HepG2 (cell line): ENCODE measurements around the gene SYNE3. TPM values are rescaled to one million over a fixed set of nuclear protein-coding genes. Genes with fewer than 3 reads are reported as not detected.

ENCODE experiments used
- ARNT ChIP-seq: fragments of 450-650 bp; IDR thresholded peaks from 2 replicates; pipeline ENCODE4 v1.6.1; 2017
- ASH2L ChIP-seq: fragments of 300-600, 200-600 bp; sonication (generic); IDR thresholded peaks from 2 replicates; pipeline ENCODE4 v1.7.0; 2017; ENCODE audit warnings: low read depth, mild to moderate bottlenecking, moderate library complexity, mixed read lengths, low read length; ENCODE audit not compliant: insufficient read length
- CEBPG ChIP-seq: IDR thresholded peaks from 2 replicates; pipeline ENCODE4 v1.6.1; 2016
- CENPT ChIP-seq: sonication (generic); formaldehyde crosslinking; IDR thresholded peaks from 2 replicates; pipeline ENCODE4 v1.8.0; 2022; ENCODE audit warnings: low read depth, mild to moderate bottlenecking, moderate library complexity, missing genetic modification reagents
- HDAC2 ChIP-seq: sonication (generic); formaldehyde crosslinking; IDR thresholded peaks from 2 replicates; pipeline ENCODE4 v1.4.0; 2020; ENCODE audit warnings: missing genetic modification reagents
- HNF4G ChIP-seq, 2 experiments: sonication (generic) in 1 of 2; formaldehyde crosslinking in 1 of 2; IDR thresholded peaks; 2 replicates each; pipeline versions ENCODE4 v1.4.0 to v1.6.1; 2011 to 2020; ENCODE audit warnings: borderline replicate concordance in 2 of 2, low read depth in 2 of 2, mild to moderate bottlenecking in 2 of 2, low read length in 1 of 2, missing genetic modification reagents in 1 of 2, moderate library complexity in 1 of 2
- HNRNPH1 ChIP-seq: fragments of 200-400 bp; formaldehyde crosslinking; optimal IDR thresholded peaks from 2 replicates; pipeline ENCODE3; 2017; ENCODE audit warnings: mild to moderate bottlenecking, low read depth, low read length
- HOXA3 ChIP-seq: sonication (generic); formaldehyde crosslinking; IDR thresholded peaks from 2 replicates; pipeline ENCODE4 v1.5.0; 2020; ENCODE audit warnings: missing genetic modification reagents
- IRF2 ChIP-seq: IDR thresholded peaks from 2 replicates; pipeline ENCODE4 v1.6.1; 2018; ENCODE audit warnings: missing genetic modification reagents, missing compliant biosample characterization
- KAT7 ChIP-seq: IDR thresholded peaks from 2 replicates; pipeline ENCODE4 v1.6.1; 2018; ENCODE audit warnings: borderline replicate concordance, missing compliant biosample characterization
- KLF13 ChIP-seq: sonication (generic); formaldehyde crosslinking; IDR thresholded peaks from 2 replicates; pipeline ENCODE4 v1.4.0; 2020; ENCODE audit warnings: mild to moderate bottlenecking, missing genetic modification reagents
- NFE2 ChIP-seq: sonication (generic); formaldehyde crosslinking; IDR thresholded peaks from 2 replicates; pipeline ENCODE4 v1.4.0; 2020; ENCODE audit warnings: missing genetic modification reagents
- NPAS2 ChIP-seq: sonication (generic); formaldehyde crosslinking; IDR thresholded peaks from 2 replicates; pipeline ENCODE4 v1.8.0; 2022; ENCODE audit warnings: mild to moderate bottlenecking, missing genetic modification reagents, borderline replicate concordance
- SALL1 ChIP-seq: sonication (generic); formaldehyde crosslinking; IDR thresholded peaks from 2 replicates; pipeline ENCODE4 v1.8.0; 2022; ENCODE audit warnings: mild to moderate bottlenecking, missing genetic modification reagents
- ZFP62 ChIP-seq: sonication (generic); formaldehyde crosslinking; IDR thresholded peaks from 2 replicates; pipeline ENCODE4 v1.4.0; 2020; ENCODE audit warnings: missing genetic modification reagents
- ZFY ChIP-seq: sonication (generic); formaldehyde crosslinking; IDR thresholded peaks from 2 replicates; pipeline ENCODE4 v1.4.0; 2020; ENCODE audit warnings: missing genetic modification reagents
- ZMYM4 ChIP-seq: sonication (generic); formaldehyde crosslinking; IDR thresholded peaks from 2 replicates; pipeline ENCODE4 v1.8.1; 2023; ENCODE audit warnings: mild to moderate bottlenecking, missing genetic modification reagents
- ZNF138 ChIP-seq: sonication (generic); formaldehyde crosslinking; IDR thresholded peaks from 2 replicates; pipeline ENCODE4 v1.5.0; 2020; ENCODE audit warnings: mild to moderate bottlenecking, low read depth, missing genetic modification reagents
- ZNF569 ChIP-seq: sonication (generic); formaldehyde crosslinking; IDR thresholded peaks from 2 replicates; pipeline ENCODE4 v1.5.0; 2020; ENCODE audit warnings: mild to moderate bottlenecking, missing genetic modification reagents, moderate library complexity, borderline replicate concordance
- ZNF614 ChIP-seq: IDR thresholded peaks from 2 replicates; pipeline ENCODE4 v1.6.1; 2018; ENCODE audit warnings: missing biosample characterization, missing genetic modification reagents, inconsistent platforms, borderline replicate concordance
- ZNF644 ChIP-seq: IDR thresholded peaks from 2 replicates; pipeline ENCODE4 v1.6.1; 2016; ENCODE audit warnings: low read depth
- ZZZ3 ChIP-seq: sonication (generic); formaldehyde crosslinking; IDR thresholded peaks from 2 replicates; pipeline ENCODE4 v1.4.0; 2020; ENCODE audit warnings: missing genetic modification reagents, mild to moderate bottlenecking, borderline replicate concordance
- polyA plus RNA-seq, 8 experiments: library from polyadenylated mRNA; depleted of rRNA in 3 of 8; stranded (reverse) in 7 of 8; unstranded in 1 of 8; fragments of >200 nt; fragmentation: Illumina TruSeq in 4 of 8; extraction: Trizol in 4 of 8; gene quantifications; 2 replicates each; pipeline versions ENCODE4 v1.2.1 to v1.2.3, GENCODE V29; 2011 to 2016; ENCODE audit warnings: low read depth in 4 of 8, missing spikeins in 1 of 8, mixed read lengths in 1 of 8; ENCODE audit not compliant: insufficient read depth in 1 of 8
- total RNA-seq, 5 experiments: library from RNA; depleted of rRNA; stranded (reverse); fragments of >200 nt; fragmentation: Illumina TruSeq; extraction: Trizol; gene quantifications; 2 replicates each; pipeline ENCODE4 v1.2.3, GENCODE V29; 2016; ENCODE audit warnings: low read depth in 1 of 5
- TF ChIP-seq, protein P1 (sequence below): sonication (generic); formaldehyde crosslinking; IDR thresholded peaks from 2 replicates; pipeline ENCODE4 v1.5.1; 2020; ENCODE audit warnings: mild to moderate bottlenecking, missing genetic modification reagents
- TF ChIP-seq, protein P2 (sequence below): sonication (generic); formaldehyde crosslinking; conservative IDR thresholded peaks from 2 replicates; pipeline ENCODE4 v1.4.0; 2020; ENCODE audit warnings: mild to moderate bottlenecking, missing genetic modification reagents, moderate library complexity
- TF ChIP-seq, protein P3 (sequence below): sonication (generic); formaldehyde crosslinking; IDR thresholded peaks from 2 replicates; pipeline ENCODE4 v1.8.1; 2023; ENCODE audit warnings: missing genetic modification reagents, mild to moderate bottlenecking, borderline replicate concordance

The SYNE3 gene
- total and polyA plus RNA-seq, 2 of the 13 experiments (the other 11 are each of a cell fraction or from before 2014, with no cell fraction given), result 7.8 to 8.0 TPM

DNA sequence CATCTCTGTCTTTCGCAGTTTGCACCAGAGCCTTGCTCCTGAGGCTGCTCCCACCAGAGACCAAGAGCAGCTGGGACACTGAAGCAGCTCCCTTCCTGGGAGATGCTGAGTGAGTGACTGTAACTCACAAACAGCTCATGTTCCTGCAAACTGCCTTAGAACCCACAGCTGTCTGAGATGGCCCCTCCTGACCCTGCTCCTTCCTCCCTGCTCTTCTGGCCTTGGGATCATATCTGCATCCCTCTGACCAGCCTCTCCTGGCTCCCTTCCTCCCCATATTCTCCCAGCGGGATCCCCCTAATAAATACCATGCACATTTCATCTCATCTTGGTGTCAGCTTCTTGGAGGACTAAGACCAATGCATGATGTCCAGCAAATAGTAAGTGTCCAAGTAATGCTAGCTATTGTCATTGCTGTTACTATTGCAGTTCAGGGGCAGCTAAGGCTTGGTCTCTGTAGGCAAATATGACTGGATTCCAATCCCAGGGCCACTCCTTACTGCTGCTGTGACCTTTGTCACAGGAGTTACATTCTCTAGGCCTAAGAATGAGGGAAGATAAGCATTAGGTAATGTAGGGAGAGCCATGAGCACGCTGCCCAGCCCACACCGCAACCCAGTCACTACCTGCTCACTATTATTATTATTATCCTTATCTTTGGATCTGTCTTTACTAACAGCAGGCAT lies 47.9 kb downstream of the SYNE3 start (continued):
- TF ChIP-seq, protein P1, sequence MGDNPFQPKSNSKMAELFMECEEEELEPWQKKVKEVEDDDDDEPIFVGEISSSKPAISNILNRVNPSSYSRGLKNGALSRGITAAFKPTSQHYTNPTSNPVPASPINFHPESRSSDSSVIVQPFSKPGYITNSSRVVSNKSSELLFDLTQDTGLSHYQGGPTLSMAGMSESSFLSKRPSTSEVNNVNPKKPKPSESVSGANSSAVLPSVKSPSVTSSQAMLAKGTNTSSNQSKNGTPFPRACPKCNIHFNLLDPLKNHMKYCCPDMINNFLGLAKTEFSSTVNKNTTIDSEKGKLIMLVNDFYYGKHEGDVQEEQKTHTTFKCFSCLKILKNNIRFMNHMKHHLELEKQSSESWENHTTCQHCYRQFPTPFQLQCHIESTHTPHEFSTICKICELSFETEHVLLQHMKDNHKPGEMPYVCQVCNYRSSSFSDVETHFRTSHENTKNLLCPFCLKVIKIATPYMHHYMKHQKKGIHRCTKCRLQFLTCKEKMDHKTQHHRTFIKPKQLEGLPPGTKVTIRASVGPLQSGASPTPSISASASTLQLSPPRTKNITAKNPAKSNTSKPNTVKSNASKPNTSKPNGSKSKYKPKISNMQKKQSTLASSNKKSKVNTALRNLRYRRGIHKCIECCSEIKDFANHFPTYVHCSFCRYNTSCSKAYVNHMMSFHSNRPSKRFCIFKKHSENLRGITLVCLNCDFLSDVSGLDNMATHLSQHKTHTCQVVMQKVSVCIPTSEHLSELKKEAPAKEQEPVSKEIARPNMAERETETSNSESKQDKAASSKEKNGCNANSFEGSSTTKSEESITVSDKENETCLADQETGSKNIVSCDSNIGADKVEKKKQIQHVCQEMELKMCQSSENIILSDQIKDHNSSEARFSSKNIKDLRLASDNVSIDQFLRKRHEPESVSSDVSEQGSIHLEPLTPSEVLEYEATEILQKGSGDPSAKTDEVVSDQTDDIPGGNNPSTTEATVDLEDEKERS (CRISPR knock-in tag), result no peak
- TF ChIP-seq ARNT, result no peak
- TF ChIP-seq, protein P2, sequence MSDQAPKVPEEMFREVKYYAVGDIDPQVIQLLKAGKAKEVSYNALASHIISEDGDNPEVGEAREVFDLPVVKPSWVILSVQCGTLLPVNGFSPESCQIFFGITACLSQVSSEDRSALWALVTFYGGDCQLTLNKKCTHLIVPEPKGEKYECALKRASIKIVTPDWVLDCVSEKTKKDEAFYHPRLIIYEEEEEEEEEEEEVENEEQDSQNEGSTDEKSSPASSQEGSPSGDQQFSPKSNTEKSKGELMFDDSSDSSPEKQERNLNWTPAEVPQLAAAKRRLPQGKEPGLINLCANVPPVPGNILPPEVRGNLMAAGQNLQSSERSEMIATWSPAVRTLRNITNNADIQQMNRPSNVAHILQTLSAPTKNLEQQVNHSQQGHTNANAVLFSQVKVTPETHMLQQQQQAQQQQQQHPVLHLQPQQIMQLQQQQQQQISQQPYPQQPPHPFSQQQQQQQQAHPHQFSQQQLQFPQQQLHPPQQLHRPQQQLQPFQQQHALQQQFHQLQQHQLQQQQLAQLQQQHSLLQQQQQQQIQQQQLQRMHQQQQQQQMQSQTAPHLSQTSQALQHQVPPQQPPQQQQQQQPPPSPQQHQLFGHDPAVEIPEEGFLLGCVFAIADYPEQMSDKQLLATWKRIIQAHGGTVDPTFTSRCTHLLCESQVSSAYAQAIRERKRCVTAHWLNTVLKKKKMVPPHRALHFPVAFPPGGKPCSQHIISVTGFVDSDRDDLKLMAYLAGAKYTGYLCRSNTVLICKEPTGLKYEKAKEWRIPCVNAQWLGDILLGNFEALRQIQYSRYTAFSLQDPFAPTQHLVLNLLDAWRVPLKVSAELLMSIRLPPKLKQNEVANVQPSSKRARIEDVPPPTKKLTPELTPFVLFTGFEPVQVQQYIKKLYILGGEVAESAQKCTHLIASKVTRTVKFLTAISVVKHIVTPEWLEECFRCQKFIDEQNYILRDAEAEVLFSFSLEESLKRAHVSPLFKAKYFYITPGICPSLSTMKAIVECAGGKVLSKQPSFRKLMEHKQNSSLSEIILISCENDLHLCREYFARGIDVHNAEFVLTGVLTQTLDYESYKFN (CRISPR knock-in tag), result peak; percentile 52
- TF ChIP-seq ZNF614, result peak; percentile 59; the same call in 1 of the 2 replicates
- TF ChIP-seq ZFY (CRISPR knock-in tag), result 0 out of 2 replicates have a peak, but pooled peaks have one; percentile 33
- 0 out of 2 replicates have a peak, but pooled peaks have one; percentile 33 for TF ChIP-seq ZMYM4 (CRISPR knock-in tag)
- no peak for TF ChIP-seq ZNF138 (CRISPR knock-in tag)
- TF ChIP-seq KAT7, result no peak
- peak; percentile 65; the same call in 1 of the 2 replicates for TF ChIP-seq HNF4G (IDR thresholded peaks at IDR 0.05; ENCODE audit: borderline replicate concordance, low read depth, low read length)
- no peak for TF ChIP-seq HNF4G (CRISPR knock-in tag; IDR thresholded peaks at IDR 0.05; ENCODE audit: borderline replicate concordance, low read depth)
- TF ChIP-seq IRF2 (CRISPR knock-in tag), result peak; percentile 17; the same call in 1 of the 2 replicates
- TF ChIP-seq ZNF569 (CRISPR knock-in tag), result no peak
- TF ChIP-seq NFE2 (CRISPR knock-in tag), result no peak
- TF ChIP-seq, protein P3, sequence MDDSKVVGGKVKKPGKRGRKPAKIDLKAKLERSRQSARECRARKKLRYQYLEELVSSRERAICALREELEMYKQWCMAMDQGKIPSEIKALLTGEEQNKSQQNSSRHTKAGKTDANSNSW (CRISPR knock-in tag), result no peak
- peak; percentile 40 for TF ChIP-seq SALL1 (CRISPR knock-in tag)
- no peak for TF ChIP-seq ZZZ3 (CRISPR knock-in tag)
- no peak for TF ChIP-seq HNRNPH1
- TF ChIP-seq NPAS2 (CRISPR knock-in tag), result no peak
- TF ChIP-seq HDAC2 (CRISPR knock-in tag), result peak; percentile 34; the same call in 1 of the 2 replicates
- TF ChIP-seq ASH2L, result no peak
- TF ChIP-seq HOXA3 (CRISPR knock-in tag), result peak; percentile 46
- TF ChIP-seq KLF13 (CRISPR knock-in tag), result no peak
- TF ChIP-seq CEBPG (CRISPR knock-in tag), result 0 out of 2 replicates have a peak, but pooled peaks have one; percentile 48
- no peak for TF ChIP-seq CENPT
- TF ChIP-seq ZNF644 (CRISPR knock-in tag), result peak; percentile 48; the same call in 1 of the 2 replicates
- no peak for TF ChIP-seq ZFP62 (CRISPR knock-in tag)
